Left lobe of liver (tissue), 2 donors: Measurements from ENCODE around the gene BSPRY. TPM values are rescaled to one million over a fixed set of nuclear protein-coding genes. Genes with fewer than 3 reads are reported as not detected.

Experiments
- ATAC-seq: fragments of 200-7000 bp; cut with Tn5 transposase; one replicate; pipeline ENCODE4 v1.9.1; 2020; ENCODE audit warnings: mild to moderate bottlenecking, moderate library complexity
- DNase-seq: peaks from one replicate; pipeline ENCODE4 v3.0.0-alpha.2; 2020; ENCODE audit warnings: low spot score
- total RNA-seq: library from RNA; stranded (reverse); gene quantifications from one replicate; pipeline ENCODE4 v1.2.1, GENCODE V29; 2021
- donor health status: DM: no; HTN: no; CAD: no; lungs with moderate emphysema.
- donor health status: DM: no; HTN: yes; CAD: no.

BSPRY gene
- total RNA-seq: 0.33 TPM

DNA sequence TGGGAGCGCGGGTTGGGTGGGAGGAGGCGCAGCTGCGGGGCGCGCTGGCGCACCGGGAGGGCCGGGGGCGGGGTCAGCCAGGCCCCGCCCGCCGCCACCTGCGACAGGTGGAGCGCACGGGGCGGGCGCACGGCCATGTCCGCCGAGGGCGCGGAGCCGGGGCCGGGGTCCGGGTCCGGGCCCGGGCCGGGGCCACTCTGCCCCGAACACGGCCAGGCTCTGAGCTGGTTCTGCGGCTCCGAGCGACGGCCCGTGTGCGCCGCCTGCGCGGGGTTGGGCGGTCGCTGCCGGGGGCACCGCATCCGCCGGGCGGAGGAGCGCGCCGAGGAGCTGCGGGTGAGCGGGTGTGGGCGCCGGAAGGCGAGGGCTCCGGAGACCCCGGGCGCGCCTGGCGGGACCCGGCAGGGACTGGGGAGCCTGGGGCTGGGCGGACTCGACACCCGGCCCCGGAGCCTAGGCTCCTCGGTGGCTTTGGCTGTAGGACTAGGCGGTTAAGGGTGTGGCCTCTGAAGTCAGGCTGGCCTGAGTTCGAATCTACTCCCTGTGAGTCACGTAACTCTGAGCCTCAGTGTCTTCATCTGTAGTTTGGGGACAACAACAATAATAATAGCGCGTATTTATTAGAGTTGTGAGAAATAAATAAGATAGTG is at the start of gene BSPRY:
TSS of gene BSPRY (plus strand) at position 97 of the 650 bp plus-strand sequence. CDS start at position 136, 39 bp downstream.
- peak; percentile 89 for ATAC-seq
- DNase-seq: no peak

DNA sequence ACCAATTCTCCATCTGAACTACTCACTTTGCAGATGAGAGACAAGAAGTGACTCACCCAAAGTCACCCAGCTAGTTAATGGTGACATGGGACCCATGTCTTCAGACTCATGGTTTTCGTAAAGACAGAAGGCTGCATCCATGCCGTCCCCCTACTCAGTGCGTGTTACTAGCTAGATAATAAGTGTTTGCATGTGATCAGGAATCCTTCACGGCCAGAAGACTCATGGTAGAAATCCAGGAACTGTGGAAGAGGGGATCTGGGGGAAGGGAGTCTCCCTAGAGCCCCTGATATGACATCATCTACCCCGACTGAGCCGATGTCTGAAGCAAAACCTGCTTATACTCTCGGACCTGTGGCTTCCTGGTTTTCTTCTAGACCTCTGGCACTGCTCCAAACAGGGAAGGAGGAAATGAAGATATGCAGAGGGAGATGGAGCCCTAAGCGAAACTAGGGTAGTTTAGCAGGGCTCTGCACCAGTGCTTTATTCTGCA is 49.5 kb upstream of the BSPRY start:
- ATAC-seq: peak; percentile 15

DNA sequence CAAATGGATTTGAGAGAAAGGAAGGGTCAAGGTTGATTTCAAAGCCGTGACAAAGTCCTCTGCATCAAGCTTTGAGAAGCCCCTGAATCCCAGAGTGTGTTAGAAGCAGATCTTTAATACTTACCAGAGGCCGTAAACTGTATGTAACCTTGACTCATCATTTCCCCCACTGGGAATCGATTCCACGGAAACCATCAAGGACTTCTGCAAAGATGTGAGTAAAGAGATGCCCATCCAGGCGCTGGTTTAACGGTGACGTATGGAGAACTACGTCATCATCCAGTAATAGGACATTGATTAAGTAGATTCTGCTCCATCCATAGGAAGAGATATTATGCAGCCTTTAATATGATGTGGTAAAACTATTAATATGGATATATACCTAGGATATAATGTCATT is 47.8 kb upstream of the BSPRY start:
- DNase-seq (no peak), ATAC-seq (no peak)

More for the DNA sequence above, 49.5 kb upstream of the BSPRY start:
- no peak for DNase-seq

DNA sequence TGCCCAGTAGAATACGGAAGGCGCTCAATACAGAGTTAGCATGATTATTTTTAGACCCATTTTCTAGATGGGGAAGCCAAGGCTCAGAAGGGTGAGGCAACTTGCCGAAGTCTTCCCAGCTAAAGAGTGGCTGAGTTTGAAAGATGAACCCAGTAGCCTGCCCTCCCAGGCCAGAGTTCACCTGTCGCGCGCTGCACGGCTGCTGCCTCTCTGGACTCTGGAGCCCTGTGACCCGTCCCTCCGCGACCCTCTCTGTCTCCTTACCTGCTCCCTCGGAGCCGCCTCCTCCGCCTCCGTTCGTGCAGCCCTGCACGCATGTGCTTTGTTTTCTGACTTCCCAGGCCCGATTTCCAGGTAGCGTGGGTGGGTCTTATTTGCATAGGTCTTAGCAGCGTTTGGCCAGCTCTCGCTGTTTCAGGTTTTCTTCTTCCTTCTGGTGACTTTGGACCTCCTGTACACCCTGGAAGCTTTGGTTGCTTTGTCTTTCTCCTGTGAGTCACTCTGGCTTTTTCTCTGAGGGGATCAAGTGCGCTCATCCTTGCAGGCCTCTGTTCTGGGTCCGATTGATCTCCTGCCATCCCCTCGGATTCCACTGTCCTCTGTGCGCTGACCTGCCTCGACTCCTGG is 46.4 kb upstream of the BSPRY start, which contains the start of gene RNF183:
TSS of gene RNF183 (minus strand) at position 585 of the 627 bp plus-strand sequence. CDS start 5,192 bp downstream, outside the sequence.
- no peak for ATAC-seq
- no peak for DNase-seq

DNA sequence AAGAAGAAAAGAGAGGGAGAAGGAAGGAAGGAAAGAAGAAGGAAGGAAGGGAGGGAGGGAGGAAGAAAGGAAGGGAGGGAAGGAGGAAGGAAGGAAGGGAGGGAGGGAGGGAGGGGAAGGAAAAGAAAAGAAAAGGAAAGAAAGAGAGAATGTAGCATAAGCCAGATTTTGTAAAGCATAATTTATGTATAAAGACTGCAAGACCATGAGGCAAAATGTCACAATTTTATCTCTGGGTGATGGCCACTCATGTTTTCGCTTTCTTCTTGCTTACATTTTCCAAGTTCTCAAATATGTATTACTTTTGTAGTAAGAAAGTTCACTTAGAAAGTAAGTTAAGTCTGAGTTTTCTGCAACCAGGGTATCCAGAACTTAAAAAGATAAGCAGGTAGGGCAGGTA is 42.8 kb upstream of the BSPRY start:
- ATAC-seq (no peak), DNase-seq (no peak)

DNA sequence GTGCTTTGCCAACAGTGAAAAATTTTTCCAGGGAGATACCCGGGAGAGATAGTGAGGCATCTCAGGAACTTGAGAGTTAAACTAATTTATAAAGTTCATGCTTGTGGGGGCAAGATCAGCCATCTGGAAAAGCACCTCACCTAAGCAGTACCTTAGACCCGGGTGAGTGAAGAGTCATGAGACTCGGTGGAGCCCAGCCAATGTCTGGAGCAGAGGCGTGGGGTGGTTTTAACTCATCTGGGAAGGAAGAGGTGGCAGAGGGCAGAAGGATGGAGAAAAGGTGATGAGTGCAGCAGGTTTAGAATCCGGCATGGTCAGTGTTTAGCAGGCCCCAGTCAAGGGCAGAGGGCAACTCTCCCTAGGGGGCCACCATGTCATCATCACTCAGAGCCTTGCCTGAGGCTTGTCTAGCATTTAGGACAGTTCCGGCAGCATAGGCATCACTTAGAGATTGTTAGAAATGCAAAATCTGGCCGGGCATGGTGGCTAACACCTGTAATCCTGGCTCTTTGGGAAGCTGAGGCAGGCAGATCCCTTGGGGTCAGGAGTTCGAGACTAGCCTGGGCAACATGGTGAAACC is 41.9 kb upstream of the BSPRY start:
- ATAC-seq: no peak
- no peak for DNase-seq

DNA sequence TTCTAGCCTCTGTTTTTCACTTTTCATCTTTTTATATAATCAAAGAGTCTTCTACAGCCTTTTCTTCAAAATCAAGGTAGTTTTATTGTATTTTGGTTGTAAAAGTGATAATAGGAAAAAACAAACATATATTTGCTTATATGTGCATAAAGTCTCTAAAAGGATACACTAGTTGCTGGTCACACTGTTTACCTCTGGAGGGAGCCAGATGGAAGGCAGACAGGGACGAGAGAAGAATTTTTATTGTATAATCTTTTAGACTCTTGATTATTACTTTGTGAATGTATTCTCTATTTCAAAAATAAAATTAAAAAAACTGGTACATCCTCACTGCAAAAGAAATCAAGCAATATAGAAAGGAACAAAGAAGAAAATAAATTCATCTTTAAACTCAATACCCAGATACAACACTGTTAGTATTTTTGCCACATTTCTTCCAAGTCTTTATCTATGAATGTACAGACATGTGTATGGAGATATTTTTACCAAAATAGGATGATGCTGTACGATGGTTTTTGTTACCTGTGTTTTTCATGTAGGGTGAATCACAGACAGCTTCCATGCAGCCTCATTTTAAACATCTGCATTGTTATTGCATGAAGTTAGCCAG is 40.0 kb upstream of the BSPRY start:
- DNase-seq: no peak
- peak; percentile 88 for ATAC-seq

DNA sequence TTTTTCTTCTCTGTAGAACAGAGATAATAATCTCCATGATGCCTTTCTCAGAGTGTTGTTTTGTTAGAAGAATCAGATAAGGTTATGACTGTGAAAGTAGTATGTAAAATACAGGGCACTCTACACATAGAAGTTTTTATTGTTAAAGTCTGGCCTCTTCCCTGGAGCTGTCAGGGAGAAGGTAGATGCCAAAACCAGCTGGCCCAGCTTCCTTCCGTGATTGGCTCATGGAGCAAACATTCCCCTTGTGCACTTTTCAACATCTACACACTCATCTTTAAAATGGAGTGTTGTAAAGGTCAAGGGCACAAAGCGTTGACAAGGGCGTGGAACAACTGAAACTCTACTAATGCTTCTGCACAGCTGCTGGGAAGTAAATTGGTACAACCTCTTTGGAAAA is 38.8 kb upstream of the BSPRY start:
- DNase-seq: no peak
- no peak for ATAC-seq

DNA sequence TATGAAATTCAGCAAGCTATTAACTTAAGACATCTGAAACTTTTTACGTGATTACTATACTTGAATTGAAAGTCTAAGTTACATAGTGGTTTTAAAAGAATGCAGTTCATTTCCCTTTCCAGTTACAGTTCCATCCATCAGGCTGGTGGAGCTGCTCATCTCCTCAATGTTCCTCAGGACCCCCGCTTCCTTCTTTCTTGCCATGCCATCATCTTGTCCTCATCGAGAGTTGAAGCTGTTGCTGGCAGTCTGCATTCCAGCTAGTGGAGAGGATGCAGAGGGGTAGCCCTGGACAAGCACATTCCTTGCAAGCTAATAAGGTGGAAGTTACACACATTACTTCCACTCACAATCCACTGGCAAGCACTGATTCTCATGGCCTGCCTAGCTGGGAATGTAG is 37.4 kb upstream of the BSPRY start:
- ATAC-seq: no peak

DNA sequence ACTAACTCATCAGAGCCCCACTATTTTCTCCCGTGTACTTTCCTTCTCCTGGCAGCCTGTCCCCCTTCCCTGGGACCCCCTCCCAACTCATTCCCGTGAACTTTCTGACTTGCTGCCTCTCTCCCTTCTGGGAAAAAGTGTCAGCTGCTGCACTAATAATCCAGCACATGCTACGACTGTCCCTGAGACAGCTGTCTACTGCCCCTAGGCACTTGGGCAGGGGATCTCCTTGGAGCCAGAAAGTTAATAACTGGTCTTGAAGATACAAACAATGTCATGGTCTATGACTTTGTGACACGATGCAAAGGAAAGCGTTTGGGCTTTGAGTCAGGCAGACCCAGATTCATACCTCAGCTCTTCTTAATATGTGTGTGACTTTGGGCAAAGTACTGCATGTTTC is 36.1 kb upstream of the BSPRY start:
- DNase-seq: no peak
- ATAC-seq: no peak

More for the DNA sequence above, 37.4 kb upstream of the BSPRY start:
- DNase-seq: no peak

DNA sequence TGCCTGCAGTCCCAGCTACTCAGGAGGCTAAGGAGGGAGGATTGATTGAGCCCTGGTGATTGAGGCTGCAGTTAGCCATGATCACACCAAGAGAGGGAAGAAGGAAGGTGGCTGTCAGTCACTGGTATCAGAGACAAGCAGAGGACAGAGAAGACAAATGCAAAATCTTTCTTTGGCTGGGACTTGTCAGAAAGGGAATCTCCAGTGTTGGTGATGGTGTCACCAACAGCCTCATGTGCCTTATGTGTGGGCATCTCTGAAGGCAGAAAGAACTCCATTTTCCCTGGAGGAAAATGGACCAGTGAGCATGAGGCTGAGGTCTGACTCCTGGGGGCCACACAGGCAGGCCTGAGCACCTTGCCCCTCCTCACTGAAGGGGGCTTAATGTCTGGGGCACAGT is 34.1 kb upstream of the BSPRY start:
- ATAC-seq (no peak), DNase-seq (no peak)

DNA sequence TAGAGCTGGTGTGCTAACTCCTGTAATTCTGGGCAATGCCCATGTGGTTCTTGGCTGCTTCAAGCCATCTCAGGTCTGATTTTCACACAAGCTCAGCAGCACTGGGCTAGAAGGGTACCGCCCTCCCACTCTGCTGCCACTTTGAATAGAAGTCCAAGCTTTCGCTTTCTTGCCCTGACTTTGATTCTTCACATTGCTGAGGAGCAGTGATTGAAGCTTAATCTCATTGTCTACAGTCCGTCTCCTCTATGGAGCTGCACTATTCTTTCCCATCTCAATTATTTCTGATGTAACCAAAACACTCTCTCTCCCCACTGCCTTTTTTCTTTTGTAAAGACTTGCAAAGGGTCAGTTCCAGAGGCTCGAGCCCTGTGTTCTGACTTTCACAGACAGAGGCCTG is 33.3 kb upstream of the BSPRY start:
- DNase-seq (no peak), ATAC-seq (no peak)

DNA sequence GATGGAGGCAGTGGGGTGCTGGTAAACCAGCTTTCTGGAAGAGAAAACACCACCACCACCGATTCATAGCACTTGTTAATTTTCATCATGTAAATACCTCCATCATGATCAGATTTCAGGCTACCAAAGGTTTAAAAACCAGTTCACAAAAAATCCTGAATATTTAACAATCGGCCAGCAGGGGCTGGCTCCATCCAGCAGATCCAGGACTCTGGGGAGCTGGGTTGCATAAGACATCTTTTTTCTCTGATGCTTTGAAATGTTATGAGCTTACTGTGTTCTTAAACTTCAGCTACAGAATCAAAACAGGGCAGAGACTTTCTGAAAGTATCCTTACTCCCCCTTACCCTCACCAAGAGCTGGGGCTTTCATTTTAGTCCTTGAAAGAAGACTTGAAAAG is 31.6 kb upstream of the BSPRY start:
- ATAC-seq (peak; percentile 42), DNase-seq (no peak)

DNA sequence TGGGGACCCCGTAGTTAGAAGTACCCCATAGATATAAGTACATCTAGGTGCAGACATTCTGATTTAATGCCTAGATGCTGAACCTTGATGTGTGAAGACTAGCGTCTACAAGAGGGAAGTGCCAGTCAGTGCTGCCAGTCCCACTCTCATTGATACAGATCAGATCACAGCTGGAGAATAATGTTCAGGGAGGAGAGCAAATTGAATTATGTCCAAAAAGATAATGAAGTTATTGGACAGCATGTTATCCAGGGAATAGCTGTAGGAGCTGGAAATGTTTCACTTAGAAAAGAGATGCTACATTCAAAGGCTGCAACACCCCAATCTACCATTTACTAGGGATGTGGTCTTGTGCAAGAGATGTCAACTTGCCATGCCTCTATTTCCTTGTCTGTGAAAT is 30.3 kb upstream of the BSPRY start:
- DNase-seq (no peak), ATAC-seq (no peak)

DNA sequence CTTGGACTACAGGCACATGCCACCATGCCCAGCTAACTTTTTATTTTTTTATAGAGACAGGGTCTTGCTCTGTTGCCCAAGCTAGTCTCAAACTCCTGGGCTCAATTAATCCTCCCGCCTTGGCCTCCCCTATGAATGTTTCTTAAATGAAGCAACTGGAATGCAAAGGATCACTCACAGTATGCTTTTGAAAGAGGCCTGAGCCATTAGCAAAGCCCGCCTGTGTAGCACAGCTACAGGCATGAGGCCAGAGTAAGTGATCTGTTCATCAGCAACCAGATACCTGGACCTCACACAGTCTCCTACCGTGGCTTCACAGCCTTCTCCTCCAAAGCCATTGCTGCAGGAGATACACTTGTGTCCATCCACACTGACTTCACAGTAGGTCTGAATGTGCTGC is 29.3 kb upstream of the BSPRY start:
- no peak for DNase-seq

DNA sequence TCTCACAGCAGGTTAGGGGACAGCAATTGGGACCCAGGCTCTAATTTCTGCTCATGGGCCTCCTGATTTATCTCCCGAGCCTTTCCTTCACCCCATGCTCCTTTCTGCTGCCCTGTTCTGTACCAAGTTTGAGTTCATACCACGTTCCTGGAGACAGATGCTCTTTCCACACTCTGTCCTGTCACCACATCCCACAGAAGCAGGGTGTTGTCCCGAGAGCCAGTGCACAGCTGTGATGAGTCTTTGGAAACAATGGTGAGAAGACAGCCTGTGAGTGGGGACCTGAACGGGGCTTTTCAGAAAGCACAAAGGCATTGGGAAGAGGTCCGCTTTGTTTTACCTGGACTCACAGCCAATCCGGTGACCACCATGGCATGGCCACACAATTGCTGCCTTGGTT is 26.7 kb upstream of the BSPRY start:
- no peak for DNase-seq
- ATAC-seq: no peak

More for the DNA sequence above, 29.3 kb upstream of the BSPRY start:
- no peak for ATAC-seq

DNA sequence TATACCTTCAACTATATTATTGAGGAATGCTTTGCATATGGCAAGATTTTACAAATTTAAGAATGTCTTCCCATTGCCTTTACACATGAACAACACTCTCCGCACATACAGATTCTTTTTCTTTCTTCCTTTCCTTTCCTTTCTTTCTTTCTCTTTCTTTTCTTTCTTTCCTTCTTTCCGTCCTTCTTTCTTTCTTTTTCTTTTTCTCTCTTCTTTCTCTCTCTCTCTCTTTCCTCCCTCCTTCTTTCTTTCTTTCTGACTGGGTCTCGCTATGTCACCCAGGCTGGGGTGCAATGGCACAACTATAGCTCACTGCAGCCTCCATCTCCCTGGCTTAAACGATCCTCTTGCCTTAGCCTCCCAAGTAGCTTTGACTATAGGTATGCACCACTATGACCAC is 23.1 kb upstream of the BSPRY start:
- ATAC-seq (no peak), DNase-seq (no peak)

DNA sequence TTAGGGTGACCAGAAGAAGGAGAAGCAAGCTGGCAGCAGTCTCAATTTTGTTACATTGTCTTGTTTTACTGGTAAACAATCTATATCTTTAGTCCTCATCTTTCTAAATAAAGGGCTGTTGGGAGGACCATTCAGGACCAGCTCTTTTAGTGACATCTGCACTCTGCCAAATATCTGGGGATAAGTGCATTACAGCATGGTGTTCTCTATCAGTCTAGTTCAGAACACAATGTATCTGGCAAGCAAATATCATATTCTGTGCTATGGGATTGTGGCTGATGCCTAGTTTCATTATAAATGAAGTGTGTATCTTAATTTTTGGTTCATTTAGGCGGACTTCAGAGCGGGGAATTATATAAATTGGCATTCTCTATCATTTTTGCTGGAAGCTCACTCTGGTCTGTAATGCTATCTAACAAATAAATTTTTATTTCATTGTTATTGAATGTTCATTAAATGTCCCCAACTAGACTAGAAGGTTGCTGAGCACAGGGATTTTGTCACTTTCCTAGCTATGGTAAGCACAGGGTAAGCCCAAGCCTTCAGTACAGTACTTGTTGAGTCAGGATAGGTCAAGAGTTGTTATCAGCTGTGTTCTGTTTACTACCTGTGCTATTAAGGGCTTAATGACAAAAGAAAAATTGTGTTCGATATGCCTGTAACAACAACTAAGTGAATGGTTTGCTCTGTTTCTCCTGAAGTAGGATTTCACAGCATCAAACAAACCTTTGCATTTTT is 21.1 kb upstream of the BSPRY start:
- no peak for DNase-seq
- no peak for ATAC-seq

DNA sequence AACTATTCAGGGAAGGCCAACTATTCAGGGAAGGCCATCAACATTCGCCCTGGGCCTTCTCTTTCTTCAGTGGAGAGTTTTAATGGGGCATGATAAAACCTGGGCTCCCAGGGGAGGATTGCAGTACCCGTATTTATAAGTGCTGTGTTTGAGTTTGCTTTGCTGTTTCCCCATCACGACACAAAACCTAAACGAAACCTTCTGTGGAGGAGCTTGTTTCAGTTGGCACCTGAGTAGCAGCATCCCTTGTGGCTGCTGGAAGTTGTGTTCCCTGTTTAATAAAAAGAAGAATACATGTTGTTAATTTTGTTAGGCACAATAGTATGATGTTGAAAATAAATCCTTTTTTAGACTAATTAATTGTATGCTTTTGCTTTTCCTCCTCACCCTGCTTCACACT is 17.6 kb upstream of the BSPRY start:
- no peak for ATAC-seq
- DNase-seq: no peak

DNA sequence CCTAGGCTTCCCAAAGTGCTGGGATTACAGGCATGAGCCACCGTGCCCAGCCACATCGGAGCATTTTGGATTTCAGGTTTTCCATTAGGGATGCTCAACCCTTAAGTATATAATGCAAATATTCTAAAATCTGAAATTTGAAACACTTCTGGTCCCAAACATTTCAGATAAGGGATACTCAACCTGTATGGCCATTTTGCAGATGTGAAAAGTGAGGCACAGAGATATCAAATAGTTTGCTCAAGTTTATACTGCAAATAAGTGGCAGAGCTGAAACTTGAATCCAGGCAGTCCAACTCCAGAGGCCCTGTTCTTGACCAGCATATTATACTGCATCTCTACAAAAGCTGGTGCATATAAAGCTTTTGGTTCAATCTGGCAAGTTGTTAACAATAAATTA is 11.6 kb upstream of the BSPRY start:
- DNase-seq (no peak), ATAC-seq (no peak)
